HG03039 (cell line): ENCODE data around the gene SKIDA1.

Experiments used
- ATAC-seq: cut with Tn5 transposase; IDR thresholded peaks from one replicate; pipeline ENCODE4 v1.9.1; 2021; ENCODE audit warnings: mild to moderate bottlenecking, moderate library complexity; ENCODE audit not compliant: unreplicated experiment

SKIDA1 gene

GRCh38 chr10:21529032-21529910, 3.8 kb upstream of the SKIDA1 start:
- ATAC-seq, result no peak

- ATAC-seq, result no peak
Measured at GRCh38 chr10:21528236-21529031, 3.0 kb upstream of the SKIDA1 start.

- ATAC-seq, result no peak
Measured at GRCh38 chr10:21527598-21528235, 2.2 kb upstream of the SKIDA1 start.

- no peak for ATAC-seq
Measured at GRCh38 chr10:21526860-21527597, 1.5 kb upstream of the SKIDA1 start.

GRCh38 chr10:21526188-21526859, 842 bp upstream of the SKIDA1 start:
- peak; percentile 14 for ATAC-seq

- no peak for ATAC-seq
Measured at GRCh38 chr10:21524526-21525366, 736 bp downstream of the SKIDA1 start.

GRCh38 chr10:21524131-21524525, 1.4 kb downstream of the SKIDA1 start:
- no peak for ATAC-seq

GRCh38 chr10:21523557-21524008, 1.9 kb downstream of the SKIDA1 start:
- ATAC-seq, result no peak

- ATAC-seq, result no peak
Measured at GRCh38 chr10:21522631-21523406, 2.7 kb downstream of the SKIDA1 start.

- no peak for ATAC-seq
Measured at GRCh38 chr10:21521751-21522533, 3.5 kb downstream of the SKIDA1 start.

GRCh38 chr10:21520949-21521348, 4.5 kb downstream of the SKIDA1 start:
- ATAC-seq, result no peak

- no peak for ATAC-seq
Measured at GRCh38 chr10:21520509-21520908, 5.0 kb downstream of the SKIDA1 start.

- ATAC-seq, result no peak
Measured at GRCh38 chr10:21519941-21520436, 5.5 kb downstream of the SKIDA1 start.

GRCh38 chr10:21519397-21519933, 6.0 kb downstream of the SKIDA1 start:
- ATAC-seq, result no peak

- ATAC-seq, result no peak
Measured at GRCh38 chr10:21518641-21519396, 6.7 kb downstream of the SKIDA1 start.

GRCh38 chr10:21518149-21518640, 7.3 kb downstream of the SKIDA1 start:
- ATAC-seq, result no peak
